GM18505 (cell line): Measurements from ENCODE around the gene ACAT2.
A peak's percentile ranks its signal among the peaks of the same experiment; 100 is the strongest.
"Not testable (repeated sequence)": the region's sequence is repeated elsewhere in the genome, so short reads cannot be mapped to it uniquely, and the experiment has no call there.

Experiments
- ATAC-seq: cut with Tn5 transposase; IDR thresholded peaks from one replicate; pipeline ENCODE4 v1.9.1; 2021; ENCODE audit not compliant: unreplicated experiment
- POLR2A ChIP-seq: IDR thresholded peaks from 4 replicates; pipeline ENCODE4 v1.6.1; 2011; ENCODE audit warnings: borderline replicate concordance; ENCODE audit not compliant: insufficient read depth, insufficient read length; ENCODE audit errors: extremely low read depth

ACAT2 gene

DNA sequence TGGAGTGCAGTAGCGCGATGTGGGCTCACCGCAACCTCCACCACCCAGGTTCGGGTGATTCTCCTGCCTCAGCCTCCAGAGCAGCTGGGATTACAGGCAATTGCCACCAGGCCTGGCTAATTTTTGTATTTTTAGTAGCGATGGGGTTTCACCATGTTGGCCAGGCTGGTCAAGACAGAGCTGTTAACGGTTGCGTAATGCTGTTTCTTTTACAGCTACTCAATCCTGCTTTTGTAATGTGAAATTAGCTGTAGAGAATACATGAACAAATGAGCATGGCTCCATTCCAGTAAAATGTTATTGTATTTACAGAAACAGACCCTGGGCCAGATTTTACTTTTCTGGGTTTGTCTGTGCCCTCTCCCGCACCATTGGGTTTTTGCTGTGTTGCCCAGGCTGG lies 40.1 kb downstream of the ACAT2 start:
- no peak for TF ChIP-seq POLR2A
- ATAC-seq, result no peak

- TF ChIP-seq POLR2A, result no peak
- no peak for ATAC-seq
These were observed 42.7 kb downstream of the ACAT2 start for GRCh38 chr6:159804504-159804903.

- no peak for ATAC-seq
- no peak for TF ChIP-seq POLR2A
These were observed 43.7 kb downstream of the ACAT2 start for GRCh38 chr6:159805440-159806020.

- no peak for ATAC-seq
- no peak for TF ChIP-seq POLR2A
These were observed 44.2 kb downstream of the ACAT2 start for GRCh38 chr6:159806021-159806458.

GRCh38 chr6:159807150-159807858 lies 45.5 kb downstream of the ACAT2 start:
- no peak for ATAC-seq
- TF ChIP-seq POLR2A, result no peak

DNA sequence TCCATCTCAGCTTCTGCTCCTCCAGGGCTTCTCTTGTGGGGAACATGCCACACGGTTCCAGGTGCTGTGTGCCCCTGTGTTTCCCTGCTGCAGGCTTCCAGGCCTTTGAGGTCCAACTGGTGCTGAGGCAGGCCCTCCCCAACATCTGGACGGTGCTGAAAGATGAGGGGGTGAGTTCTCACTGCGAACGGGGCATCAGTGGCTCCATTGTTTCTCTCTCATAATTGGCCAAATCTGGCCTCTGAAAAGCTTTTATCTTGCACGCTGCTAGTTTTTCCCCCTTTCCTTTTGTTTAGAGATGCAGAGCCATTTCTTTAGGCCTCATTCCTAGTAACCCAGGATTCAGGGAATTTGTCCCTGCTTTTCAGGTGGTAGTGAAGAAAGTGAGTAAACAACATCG lies 46.8 kb downstream of the ACAT2 start:
- ATAC-seq, result no peak
- no peak for TF ChIP-seq POLR2A

DNA sequence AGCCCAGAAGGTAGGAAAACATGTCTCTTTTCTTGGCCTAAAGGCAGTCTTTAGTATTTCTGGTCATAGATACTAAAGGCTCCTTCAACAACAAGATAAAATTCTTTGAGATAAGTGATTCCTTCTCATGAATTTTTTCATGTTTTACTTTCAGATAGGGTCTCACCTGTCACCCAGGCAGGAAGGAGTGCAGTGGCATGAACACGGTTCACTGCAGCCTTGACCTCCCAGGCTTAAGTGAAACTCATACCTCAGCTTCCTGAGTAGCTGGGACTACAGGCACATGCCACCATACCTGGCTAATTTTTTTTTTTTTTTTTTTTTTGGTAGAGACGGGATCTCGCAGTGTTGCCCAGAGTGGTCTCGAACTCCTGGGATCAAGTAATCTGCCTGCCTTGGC lies 47.3 kb downstream of the ACAT2 start:
- no peak for TF ChIP-seq POLR2A
- peak; percentile 65 for ATAC-seq

- TF ChIP-seq POLR2A, result no peak
- no peak for ATAC-seq
These were observed 51.9 kb downstream of the ACAT2 start for GRCh38 chr6:159813781-159814180.

DNA sequence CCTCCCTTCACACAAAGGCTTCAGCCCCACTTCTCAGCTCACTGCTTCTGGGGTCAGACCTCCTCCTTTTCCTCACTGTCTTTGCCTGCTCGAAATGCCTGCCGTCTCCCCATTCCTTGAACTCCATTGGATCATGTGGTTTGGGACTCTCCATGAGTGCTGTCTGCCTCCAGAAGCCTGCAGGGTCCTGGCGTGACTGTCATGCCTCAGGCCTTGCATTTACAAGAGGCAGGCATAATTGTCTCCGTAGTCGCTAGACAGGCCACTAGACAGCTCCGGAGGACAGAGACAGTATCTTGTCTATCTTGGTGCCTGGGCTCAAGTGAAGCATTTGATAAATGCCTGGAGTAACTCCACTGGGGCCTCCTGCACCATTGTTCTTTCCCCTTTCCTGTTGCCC lies 53.6 kb downstream of the ACAT2 start:
- no peak for ATAC-seq
- TF ChIP-seq POLR2A, result no peak

DNA sequence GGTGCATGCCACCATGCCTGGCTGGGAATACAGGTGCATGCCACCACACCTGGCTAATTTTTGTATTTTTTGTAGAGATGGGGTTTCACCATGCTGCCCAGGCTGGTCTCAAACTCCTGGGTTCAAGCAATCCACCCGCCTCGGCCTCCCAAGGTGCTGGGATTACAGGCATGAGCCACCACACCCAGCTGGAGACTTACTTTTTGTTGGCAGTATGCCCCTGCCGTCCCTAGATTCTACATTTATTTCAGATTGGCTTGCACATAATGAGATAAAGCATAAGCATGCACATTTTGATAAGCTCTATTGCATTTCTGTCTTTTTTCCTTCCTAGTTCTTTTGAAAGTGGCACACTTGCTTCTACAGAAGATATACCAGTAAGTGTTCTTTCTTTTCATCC lies 54.9 kb downstream of the ACAT2 start:
- not testable (repeated sequence) for ATAC-seq

DNA sequence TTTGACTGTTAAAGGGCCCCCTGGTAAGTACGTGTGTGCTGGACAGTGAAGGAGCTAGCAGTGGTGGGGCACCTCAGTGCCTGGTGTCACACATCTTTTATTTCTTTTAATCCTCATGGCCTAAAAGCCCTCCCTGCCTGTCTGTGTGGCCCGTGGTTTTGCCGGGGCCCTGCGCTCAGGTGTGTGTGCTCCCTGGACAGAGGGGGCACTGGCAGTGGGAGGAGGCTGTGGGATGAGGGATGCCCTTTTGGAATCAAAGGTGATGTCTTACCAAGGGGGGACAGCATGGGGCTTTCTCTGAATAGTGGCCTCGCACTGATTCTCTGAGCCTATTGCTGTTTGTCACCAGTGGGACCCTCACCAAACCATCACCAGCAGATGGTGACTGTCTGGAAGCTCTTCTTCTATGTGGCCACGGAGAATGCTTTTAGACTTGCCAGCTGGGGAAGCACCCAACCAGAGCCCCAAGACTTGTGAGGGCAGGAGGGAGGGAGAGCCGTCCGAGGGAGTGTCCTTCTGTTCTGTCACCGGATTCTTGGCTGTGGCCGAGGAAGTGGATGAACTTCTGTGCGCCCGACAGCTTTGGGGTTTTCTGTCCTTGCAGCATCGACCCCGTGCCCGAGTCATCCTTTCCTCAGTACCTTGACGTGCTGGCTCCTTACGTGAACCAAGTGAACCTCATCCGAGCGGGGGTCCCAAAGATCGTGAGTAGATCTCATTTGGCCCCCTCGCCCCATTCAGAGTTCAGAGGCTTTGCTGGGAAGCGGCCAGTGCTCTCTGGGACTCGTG lies 56.3 kb downstream of the ACAT2 start:
- TF ChIP-seq POLR2A, result no peak
- no peak for ATAC-seq

GRCh38 chr6:159819098-159819497 lies 57.3 kb downstream of the ACAT2 start:
- no peak for TF ChIP-seq POLR2A

GRCh38 chr6:159819932-159820640 lies 58.2 kb downstream of the ACAT2 start:
- no peak for ATAC-seq

More at GRCh38 chr6:159819098-159819497, 57.3 kb downstream of the ACAT2 start:
- no peak for ATAC-seq

More at GRCh38 chr6:159819932-159820640, 58.2 kb downstream of the ACAT2 start:
- TF ChIP-seq POLR2A, result no peak
